MM.1S (cell line): ENCODE data around the gene TMEM125.

Experiments used
- DNase-seq: peaks from one replicate; pipeline ENCODE4 v3.0.0-alpha.2; 2015
- H2AFZ ChIP-seq: fragments of 300-600 bp; sonication (generic); 2 replicates; pipeline ENCODE4 v1.6.0; 2016; ENCODE audit warnings: antibody characterized with exemption, low read length
- H3F3A ChIP-seq: fragments of 300-600 bp; sonication (generic); 2 replicates; pipeline ENCODE4 v1.6.1; 2016; ENCODE audit warnings: mild to moderate bottlenecking, antibody characterized with exemption, low read length, moderate library complexity, mixed read lengths; ENCODE audit not compliant: insufficient read depth
- H3K27ac ChIP-seq: fragments of 300-600 bp; sonication (generic); 2 replicates; pipeline ENCODE4 v1.5.1; 2016; ENCODE audit warnings: mild to moderate bottlenecking, low read length
- H3K27me3 ChIP-seq: fragments of 300-600 bp; sonication (generic); replicated peaks from 2 replicates; pipeline ENCODE4 v1.6.0; 2016; ENCODE audit warnings: low read length; ENCODE audit not compliant: insufficient read depth
- H3K36me3 ChIP-seq: fragments of 300-600 bp; sonication (generic); replicated peaks from 2 replicates; pipeline ENCODE4 v1.6.1; 2016; ENCODE audit warnings: mild to moderate bottlenecking, low read length, mixed read lengths; ENCODE audit not compliant: insufficient read depth
- H3K4me1 ChIP-seq: fragments of 300-600 bp; sonication (generic); 2 replicates; pipeline ENCODE4 v1.6.1; 2016; ENCODE audit warnings: low read length, mixed read lengths
- H3K4me2 ChIP-seq: fragments of 300-600 bp; sonication (generic); 2 replicates; pipeline ENCODE4 v1.6.0; 2016; ENCODE audit warnings: low read depth, low read length
- H3K4me3 ChIP-seq: fragments of 300-600 bp; sonication (generic); 2 replicates; pipeline ENCODE4 v1.5.1; 2016; ENCODE audit warnings: low read length, mixed read lengths
- H3K79me2 ChIP-seq: fragments of 300-600 bp; sonication (generic); 2 replicates; pipeline ENCODE4 v1.6.1; 2016; ENCODE audit warnings: mixed run types, low read length, mixed read lengths
- H3K9ac ChIP-seq: fragments of 300-600 bp; sonication (generic); 2 replicates; pipeline ENCODE4 v1.6.1; 2016; ENCODE audit warnings: low read length, mixed read lengths
- H3K9me2 ChIP-seq: fragments of 300-600 bp; sonication (generic); replicated peaks from 2 replicates; pipeline ENCODE4 v1.6.1; 2016; ENCODE audit warnings: mild to moderate bottlenecking, low read length, mixed read lengths; ENCODE audit not compliant: insufficient read depth
- H3K9me3 ChIP-seq: fragments of 300-600 bp; sonication (generic); replicated peaks from 2 replicates; pipeline ENCODE4 v1.6.1; 2016; ENCODE audit warnings: mild to moderate bottlenecking, low read length, mixed read lengths; ENCODE audit not compliant: insufficient read depth
- H4K20me1 ChIP-seq: fragments of 300-600 bp; sonication (generic); 2 replicates; pipeline ENCODE4 v1.6.1; 2016; ENCODE audit warnings: mild to moderate bottlenecking, low read length, moderate library complexity, mixed read lengths; ENCODE audit not compliant: insufficient read depth
- CTCF ChIP-seq: fragments of 300-600 bp; sonication (generic); IDR thresholded peaks from 2 replicates; pipeline ENCODE4 v1.5.1; 2016; ENCODE audit warnings: antibody characterized with exemption, low read length, mixed read lengths
- EZH2 ChIP-seq: fragments of 300-600 bp; sonication (generic); optimal IDR thresholded peaks from 2 replicates; pipeline ENCODE3; 2017; ENCODE audit warnings: low read depth, mild to moderate bottlenecking, antibody characterized with exemption, low read length, mixed read lengths
- EZH2phosphoT487 ChIP-seq: fragments of 300-600 bp; sonication (generic); IDR thresholded peaks from 2 replicates; pipeline ENCODE4 v1.6.1; 2018; ENCODE audit warnings: antibody characterized with exemption, low read length

TMEM125 gene

GRCh38 chr1:43313771-43314170 is 44.0 kb downstream of the TMEM125 start:
- no peaks in the 10 kb centered on the region for H3K9me2 ChIP-seq
- H3K36me3 ChIP-seq, result no peaks in the 10 kb centered on the region
- no peaks in the 10 kb centered on the region for H3K9me3 ChIP-seq
- H3K27ac ChIP-seq, result no peak overlapping the region
- H3K4me1 ChIP-seq, result no peaks in the 10 kb centered on the region
- H2AFZ ChIP-seq, result no peak overlapping the region
- no peak overlapping the region for H3K4me3 ChIP-seq
- no peaks in the 10 kb centered on the region for H3F3A ChIP-seq
- H3K9ac ChIP-seq, result no peak overlapping the region
- H3K79me2 ChIP-seq, result no peaks in the 10 kb centered on the region
- H3K4me2 ChIP-seq, result no peak overlapping the region
- DNase-seq, result no peak
- peaks cover 23% of the 10 kb centered on the region; the same call in 1 of the 2 replicates for H3K27me3 ChIP-seq
- TF ChIP-seq CTCF (no peak), EZH2phosphoT487 (no peak), EZH2 (no peak)
- no peaks in the 10 kb centered on the region for H4K20me1 ChIP-seq

GRCh38 chr1:43314233-43314632 is 44.5 kb downstream of the TMEM125 start:
- H3K4me1 ChIP-seq, result no peaks in the 10 kb centered on the region
- H3K4me2 ChIP-seq, result no peak overlapping the region
- H4K20me1 ChIP-seq, result no peaks in the 10 kb centered on the region
- DNase-seq, result no peak
- no peaks in the 10 kb centered on the region for H3K9me3 ChIP-seq
- H3K36me3 ChIP-seq, result no peaks in the 10 kb centered on the region
- TF ChIP-seq CTCF (no peak), EZH2 (no peak), EZH2phosphoT487 (no peak)
- H3K79me2 ChIP-seq, result no peaks in the 10 kb centered on the region
- H3K9me2 ChIP-seq, result no peaks in the 10 kb centered on the region
- no peak overlapping the region for H3K27ac ChIP-seq
- H3F3A ChIP-seq, result no peaks in the 10 kb centered on the region
- no peak overlapping the region for H3K4me3 ChIP-seq
- peaks cover 23% of the 10 kb centered on the region; the same call in 1 of the 2 replicates for H3K27me3 ChIP-seq
- H2AFZ ChIP-seq, result no peak overlapping the region
- no peak overlapping the region for H3K9ac ChIP-seq

GRCh38 chr1:43315481-43315880 is 45.7 kb downstream of the TMEM125 start:
- Histone ChIP-seq H3K9me3 (no peaks in the 10 kb centered on the region), H3K27me3 (peaks cover 14% of the 10 kb centered on the region; the same call in 1 of the 2 replicates), H3K9ac (no peak overlapping the region), H3K27ac (no peak overlapping the region), H2AFZ (no peak overlapping the region), H3K4me2 (no peak overlapping the region), H3K79me2 (no peaks in the 10 kb centered on the region), H4K20me1 (no peaks in the 10 kb centered on the region), H3K36me3 (no peaks in the 10 kb centered on the region), H3K9me2 (no peaks in the 10 kb centered on the region), H3K4me1 (no peaks in the 10 kb centered on the region), H3K4me3 (no peak overlapping the region), H3F3A (no peaks in the 10 kb centered on the region)
- no peak for DNase-seq
- TF ChIP-seq EZH2phosphoT487, result no peak
- no peak for TF ChIP-seq CTCF
- no peak for TF ChIP-seq EZH2
